Keratinocyte (primary cell): ENCODE measurements around the gene ALDH7A1. TPM values are rescaled to one million over a fixed set of nuclear protein-coding genes. Genes with fewer than 3 reads are reported as not detected.

Experiments
- DNase-seq: peaks from one replicate; pipeline ENCODE4 v3.0.0-alpha.2; 2011; ENCODE audit warnings: low read depth, missing footprints, low spot score
- FAIRE-seq: peaks from 2 replicates; lab custom pipeline; 2011; peaks lifted over from hg19 to GRCh38; lab: Jason Lieb, UNC
- H2AFZ ChIP-seq: 2 replicates; pipeline ENCODE4 v1.6.0; 2012; ENCODE audit warnings: low read length, control low read depth, inconsistent platforms; ENCODE audit not compliant: control insufficient read depth
- H3K27ac ChIP-seq: 2 replicates; pipeline ENCODE4 v1.5.1; 2011; ENCODE audit warnings: low read length; ENCODE audit not compliant: control insufficient read depth, insufficient read depth
- H3K27me3 ChIP-seq: 3 replicates; pipeline ENCODE4 v1.6.0; 2011; ENCODE audit warnings: low read length; ENCODE audit not compliant: control insufficient read depth, insufficient read depth; ENCODE audit errors: extremely low read depth
- H3K36me3 ChIP-seq, 2 experiments: 2 replicates in 1 of 2; 3 replicates in 1 of 2; pipeline ENCODE4 v1.5.1; 2011; ENCODE audit warnings: low read length in 2 of 2, mild to moderate bottlenecking in 1 of 2; ENCODE audit not compliant: control insufficient read depth in 2 of 2, insufficient read depth in 2 of 2; ENCODE audit errors: extremely low read depth in 1 of 2
- H3K4me1 ChIP-seq: 3 replicates; pipeline ENCODE4 v1.5.1; 2011; ENCODE audit warnings: low read length; ENCODE audit not compliant: control insufficient read depth, insufficient read depth; ENCODE audit errors: extremely low read depth
- H3K4me2 ChIP-seq: 3 replicates; pipeline ENCODE4 v1.6.0; 2011; ENCODE audit warnings: low read depth, low read length; ENCODE audit not compliant: control insufficient read depth, insufficient read depth; ENCODE audit errors: extremely low read depth
- H3K4me3 ChIP-seq, 3 experiments: fragments of 200-600 bp in 1 of 3; sonication (generic) in 1 of 3; 2 replicates in 2 of 3; 3 replicates in 1 of 3; pipeline ENCODE4 v1.5.1; 2011 to 2016; ENCODE audit warnings: low read length in 3 of 3, mild to moderate bottlenecking in 3 of 3, control low read depth in 2 of 3, inconsistent platforms in 1 of 3, low read depth in 1 of 3, mixed read lengths in 1 of 3, mixed run types in 1 of 3, moderate library complexity in 1 of 3; ENCODE audit not compliant: control insufficient read depth in 2 of 3, insufficient read depth in 2 of 3; ENCODE audit errors: extremely low read depth in 1 of 3
- H3K79me2 ChIP-seq: 2 replicates; pipeline ENCODE4 v1.6.0; 2012; ENCODE audit warnings: low read length; ENCODE audit not compliant: control insufficient read depth, insufficient read depth
- H3K9ac ChIP-seq: 3 replicates; pipeline ENCODE4 v1.6.0; 2011; ENCODE audit warnings: low read length; ENCODE audit not compliant: control insufficient read depth, insufficient read depth; ENCODE audit errors: extremely low read depth
- H3K9me1 ChIP-seq: 3 replicates; pipeline ENCODE4 v1.6.0; 2011; ENCODE audit warnings: low read length; ENCODE audit not compliant: control insufficient read depth, insufficient read depth; ENCODE audit errors: extremely low read depth
- H3K9me3 ChIP-seq: 2 replicates; pipeline ENCODE4 v1.5.1; 2012; ENCODE audit warnings: low read depth, low read length; ENCODE audit not compliant: control insufficient read depth
- H4K20me1 ChIP-seq: 3 replicates; pipeline ENCODE4 v1.6.0; 2011; ENCODE audit warnings: low read length; ENCODE audit not compliant: control insufficient read depth, insufficient read depth; ENCODE audit errors: extremely low read depth
- CTCF ChIP-seq, 3 experiments: IDR thresholded peaks in 1 of 3; conservative IDR thresholded peaks in 1 of 3; optimal IDR thresholded peaks in 1 of 3; 2 replicates in 2 of 3; 3 replicates in 1 of 3; pipeline versions ENCODE3 to v1.5.1; 2011; ENCODE audit warnings: low read length in 3 of 3, mild to moderate bottlenecking in 3 of 3, moderate library complexity in 2 of 3, control low read depth in 1 of 3, inconsistent platforms in 1 of 3; ENCODE audit not compliant: insufficient read depth in 2 of 3; ENCODE audit errors: extremely low read depth in 1 of 3
- EZH2 ChIP-seq: IDR thresholded peaks from one replicate; pipeline ENCODE4 v1.6.1; 2012; ENCODE audit warnings: inconsistent platforms, mild to moderate bottlenecking, low read length, moderate library complexity
- dilution Hi-C: fragments of 300-500 bp; cut with MboI; formaldehyde crosslinking; loops from one replicate; pipeline ENCODE4 v1.7.0; 2020; ENCODE audit warnings: low sequenced_read_pairs; ENCODE audit not compliant: extremely low pct_ligation_motif_present
- polyA plus RNA-seq, 5 experiments: library from polyadenylated mRNA; depleted of rRNA in 3 of 5; stranded (reverse) in 3 of 5; stranded (forward) in 1 of 5; unstranded in 1 of 5; fragments of >200 nt; gene quantifications; 1 replicate in 1 of 5; 2 replicates in 3 of 5; 3 replicates in 1 of 5; pipeline versions ENCODE4 v1.2.1 to v1.2.3, GENCODE V29; 2011 to 2012; ENCODE audit warnings: missing spikeins in 2 of 5, low read depth in 1 of 5, low replicate concordance in 1 of 5

The ALDH7A1 gene
- polyA plus RNA-seq, 1 donor (not counting 4 experiments of a cell fraction or from before 2014, with no cell fraction given): 183 TPM

- no peaks in the 10 kb centered on the region for H4K20me1 ChIP-seq
- no peak overlapping the region for H3K4me2 ChIP-seq
- H3K9me1 ChIP-seq: no peaks in the 10 kb centered on the region
- TF ChIP-seq CTCF (optimal IDR thresholded peaks at IDR 0.05 in 1 of 3, IDR thresholded peaks at IDR 0.05 in 1 of 3, conservative IDR thresholded peaks at IDR 0.05 in 1 of 3; ENCODE audit: extremely low read depth in 1 of 3, insufficient read depth in 2 of 3, low read length in 3 of 3) (no peak), EZH2 (no peak)
- H3K27me3 ChIP-seq: no peaks in the 10 kb centered on the region
- dilution Hi-C loops: no loop called here
- peak overlapping the region; percentile 75 for H3K27ac ChIP-seq
- peaks cover 29% of the 10 kb centered on the region for H3K4me1 ChIP-seq
- H3K79me2 ChIP-seq: peaks cover 35% of the 10 kb centered on the region
- peak overlapping the region; percentile 27 for H2AFZ ChIP-seq
- DNase-seq (no peak), FAIRE-seq (no peak)
- H3K4me3 ChIP-seq: peak overlapping the region in 1 of 3 experiments; percentile 17
- H3K36me3 ChIP-seq: peaks cover 2 to 6% of the 10 kb centered on the region in 2 experiments
- H3K9me3 ChIP-seq: no peaks in the 10 kb centered on the region
- no peak overlapping the region for H3K9ac ChIP-seq
These were observed 4.5 kb upstream of the ALDH7A1 start for GRCh38 chr5:126599499-126599898.

- Histone ChIP-seq H3K4me1 (peaks cover 37% of the 10 kb centered on the region), H3K36me3 (no peaks in the 10 kb centered on the region), H3K27ac (peak overlapping the region; percentile 74), H3K9me1 (no peaks in the 10 kb centered on the region), H3K79me2 (peaks cover 30% of the 10 kb centered on the region), H4K20me1 (no peaks in the 10 kb centered on the region), H3K4me3 (peak overlapping the region in 1 of 3 experiments; percentile 37), H3K9me3 (no peaks in the 10 kb centered on the region), H3K27me3 (no peaks in the 10 kb centered on the region), H3K9ac (peak overlapping the region; percentile 50), H2AFZ (peak overlapping the region; percentile 52), H3K4me2 (peak overlapping the region; percentile 65)
- dilution Hi-C loops: no loop called here
- no peak for TF ChIP-seq EZH2
- no peak for TF ChIP-seq CTCF (optimal IDR thresholded peaks at IDR 0.05 in 1 of 3, IDR thresholded peaks at IDR 0.05 in 1 of 3, conservative IDR thresholded peaks at IDR 0.05 in 1 of 3; ENCODE audit: extremely low read depth in 1 of 3, insufficient read depth in 2 of 3, low read length in 3 of 3)
- DNase-seq (peak; percentile 76), FAIRE-seq (peak; percentile 95)
These were observed 2.1 kb upstream of the ALDH7A1 start for GRCh38 chr5:126597156-126597555.
